ENCODE data around the gene DHX36. TPM values are rescaled to one million over a fixed set of nuclear protein-coding genes. Genes with fewer than 3 reads are reported as not detected.

DHX36 gene, protein sequence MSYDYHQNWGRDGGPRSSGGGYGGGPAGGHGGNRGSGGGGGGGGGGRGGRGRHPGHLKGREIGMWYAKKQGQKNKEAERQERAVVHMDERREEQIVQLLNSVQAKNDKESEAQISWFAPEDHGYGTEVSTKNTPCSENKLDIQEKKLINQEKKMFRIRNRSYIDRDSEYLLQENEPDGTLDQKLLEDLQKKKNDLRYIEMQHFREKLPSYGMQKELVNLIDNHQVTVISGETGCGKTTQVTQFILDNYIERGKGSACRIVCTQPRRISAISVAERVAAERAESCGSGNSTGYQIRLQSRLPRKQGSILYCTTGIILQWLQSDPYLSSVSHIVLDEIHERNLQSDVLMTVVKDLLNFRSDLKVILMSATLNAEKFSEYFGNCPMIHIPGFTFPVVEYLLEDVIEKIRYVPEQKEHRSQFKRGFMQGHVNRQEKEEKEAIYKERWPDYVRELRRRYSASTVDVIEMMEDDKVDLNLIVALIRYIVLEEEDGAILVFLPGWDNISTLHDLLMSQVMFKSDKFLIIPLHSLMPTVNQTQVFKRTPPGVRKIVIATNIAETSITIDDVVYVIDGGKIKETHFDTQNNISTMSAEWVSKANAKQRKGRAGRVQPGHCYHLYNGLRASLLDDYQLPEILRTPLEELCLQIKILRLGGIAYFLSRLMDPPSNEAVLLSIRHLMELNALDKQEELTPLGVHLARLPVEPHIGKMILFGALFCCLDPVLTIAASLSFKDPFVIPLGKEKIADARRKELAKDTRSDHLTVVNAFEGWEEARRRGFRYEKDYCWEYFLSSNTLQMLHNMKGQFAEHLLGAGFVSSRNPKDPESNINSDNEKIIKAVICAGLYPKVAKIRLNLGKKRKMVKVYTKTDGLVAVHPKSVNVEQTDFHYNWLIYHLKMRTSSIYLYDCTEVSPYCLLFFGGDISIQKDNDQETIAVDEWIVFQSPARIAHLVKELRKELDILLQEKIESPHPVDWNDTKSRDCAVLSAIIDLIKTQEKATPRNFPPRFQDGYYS
- 45.0 TPM for total RNA-seq (ENCODE audit: insufficient read depth, low replicate concordance)

DNA sequence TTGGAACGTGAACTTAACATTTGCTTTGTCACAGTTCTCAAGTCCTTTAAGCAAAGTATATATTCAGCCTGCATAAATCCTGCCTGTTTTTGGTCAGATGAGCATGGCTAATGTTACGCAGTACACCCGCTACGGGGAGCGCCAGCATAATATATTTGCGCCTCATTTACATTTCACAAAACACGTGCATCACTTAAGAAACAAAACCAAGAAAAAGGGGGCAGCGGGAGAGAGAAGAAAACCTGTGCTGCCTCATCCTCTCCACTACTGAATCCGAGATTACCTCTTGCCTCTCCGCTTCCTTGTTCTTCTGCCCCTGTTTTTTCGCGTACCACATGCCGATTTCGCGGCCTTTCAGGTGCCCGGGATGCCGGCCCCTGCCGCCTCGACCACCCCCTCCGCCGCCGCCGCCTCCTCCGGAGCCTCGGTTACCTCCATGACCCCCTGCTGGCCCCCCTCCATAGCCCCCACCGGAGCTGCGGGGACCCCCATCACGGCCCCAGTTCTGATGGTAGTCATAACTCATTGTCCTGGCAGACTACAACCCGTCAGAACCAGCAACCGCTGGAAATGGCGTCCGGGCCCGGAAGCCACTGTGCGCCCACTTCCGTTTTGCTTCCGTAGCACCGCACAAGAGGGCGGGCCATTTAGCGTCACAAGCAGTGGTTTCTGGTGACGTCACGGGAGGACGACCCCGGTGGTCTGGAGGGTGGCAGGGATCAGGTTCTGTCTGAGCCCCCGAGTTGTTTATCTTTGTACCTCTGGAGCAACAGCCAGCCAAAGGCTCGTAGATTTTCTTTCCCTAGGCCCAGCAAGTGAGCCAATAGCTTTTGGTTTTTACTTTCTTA lies at the start of gene DHX36:
Gene DHX36, minus strand, starts transcription at position 597 of the 848 bp plus-strand sequence. Its CDS starts 71 bp downstream, at position 526.
- DNase-seq (ENCODE audit: low spot score) = peak; percentile 95

DNA sequence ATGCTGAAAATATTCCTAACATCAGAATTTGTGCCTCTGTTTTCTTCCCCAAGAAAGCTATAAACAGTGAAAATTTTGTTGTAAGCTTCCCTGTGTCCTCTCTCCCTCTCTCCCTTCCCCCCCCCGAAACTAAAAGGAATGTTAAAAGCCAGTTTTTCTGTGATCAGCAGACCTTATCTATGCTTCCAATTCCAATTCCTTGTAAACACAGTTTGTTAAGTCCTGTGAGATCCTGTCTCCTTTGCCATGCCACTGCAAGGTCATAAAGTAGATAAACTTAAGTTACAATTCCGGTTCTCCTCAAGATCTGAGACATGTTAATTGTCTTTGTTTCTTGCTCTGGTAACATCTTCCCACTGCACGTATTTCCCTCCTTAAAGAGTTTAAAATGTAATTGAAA lies 42.9 kb upstream of the DHX36 start:
- peak; percentile 9 for DNase-seq (ENCODE audit: low spot score)

DNA sequence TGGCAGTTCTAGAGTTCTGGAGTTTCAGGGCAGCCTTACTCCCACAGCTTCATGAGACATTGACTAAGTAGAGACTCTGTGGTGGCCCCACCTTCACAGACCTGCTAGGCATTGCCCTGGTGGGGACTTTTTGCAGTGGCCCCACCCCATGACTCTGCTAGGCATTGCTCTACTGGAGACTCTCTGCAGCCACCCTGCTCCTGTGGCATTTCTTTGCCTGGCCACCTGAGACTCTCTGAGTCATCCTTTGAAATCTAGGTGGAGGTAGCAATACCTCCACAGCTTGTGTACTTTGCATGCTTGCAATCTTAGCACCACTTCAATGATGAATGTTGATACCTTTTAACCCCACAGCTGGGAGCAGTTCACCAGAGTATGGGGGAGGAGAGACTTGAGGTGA lies 40.6 kb upstream of the DHX36 start:
- no peak for DNase-seq (ENCODE audit: low spot score)

DNA sequence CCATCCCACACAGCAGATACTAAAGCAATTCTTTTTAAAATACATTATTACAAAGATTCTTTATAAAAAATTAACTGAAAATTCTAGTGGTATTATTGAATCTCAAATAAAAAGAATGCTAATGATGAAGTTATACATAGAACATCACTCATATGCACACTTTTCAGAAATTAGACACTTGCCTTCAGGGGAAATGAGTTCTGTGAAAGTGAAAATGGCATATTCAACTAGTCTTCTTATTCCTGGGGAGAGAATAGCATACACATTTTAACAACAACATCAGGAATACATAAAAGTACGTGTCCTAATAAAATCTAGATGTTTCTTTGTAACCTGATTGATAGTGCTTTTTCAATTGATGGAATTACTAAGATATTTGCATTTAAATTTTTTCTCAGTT lies 36.8 kb upstream of the DHX36 start:
- DNase-seq (ENCODE audit: low spot score) = no peak

- DNase-seq (ENCODE audit: low spot score) = no peak
These were observed 31.7 kb upstream of the DHX36 start for GRCh38 chr3:154356009-154356408.

DNA sequence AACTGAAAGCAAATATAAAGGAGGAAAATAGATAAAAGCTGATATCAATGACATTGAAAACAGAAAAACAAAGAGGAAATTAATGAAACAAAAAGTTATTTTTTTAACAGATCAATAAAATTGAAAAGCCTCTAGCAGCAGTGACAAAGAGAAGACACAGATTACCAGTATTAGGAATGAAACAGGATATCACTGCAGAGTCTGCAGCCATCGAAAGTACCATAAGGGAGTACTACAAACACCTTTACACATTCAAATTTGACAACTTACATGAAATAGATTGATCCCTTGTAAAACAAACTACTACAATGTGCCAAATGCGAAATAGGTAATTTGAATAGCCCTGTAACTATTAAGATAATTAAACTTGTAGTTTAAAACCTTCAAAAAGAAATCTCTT lies 24.9 kb upstream of the DHX36 start:
- no peak for DNase-seq (ENCODE audit: low spot score)

GRCh38 chr3:154345422-154346122 lies 21.3 kb upstream of the DHX36 start:
- DNase-seq (ENCODE audit: low spot score) = no peak

DNA sequence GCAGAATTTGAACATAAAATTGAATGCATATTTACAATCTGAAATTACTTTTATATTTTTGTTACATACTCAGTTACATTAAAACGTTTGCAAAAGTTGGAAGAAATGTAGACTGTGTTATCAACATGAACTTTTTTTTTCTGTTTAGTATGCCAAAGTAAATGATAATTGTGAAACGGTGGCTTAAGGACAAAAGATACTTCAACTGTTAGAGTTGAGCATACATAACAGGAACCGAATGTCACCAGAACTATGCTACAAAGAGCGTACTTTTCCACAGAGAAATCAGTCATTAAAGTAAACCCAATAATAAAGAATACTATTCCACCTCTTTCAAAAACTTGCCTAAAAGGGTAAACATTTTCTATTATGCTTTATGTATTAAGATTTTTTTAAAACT lies 14.3 kb upstream of the DHX36 start:
- DNase-seq (ENCODE audit: low spot score) = no peak

DNA sequence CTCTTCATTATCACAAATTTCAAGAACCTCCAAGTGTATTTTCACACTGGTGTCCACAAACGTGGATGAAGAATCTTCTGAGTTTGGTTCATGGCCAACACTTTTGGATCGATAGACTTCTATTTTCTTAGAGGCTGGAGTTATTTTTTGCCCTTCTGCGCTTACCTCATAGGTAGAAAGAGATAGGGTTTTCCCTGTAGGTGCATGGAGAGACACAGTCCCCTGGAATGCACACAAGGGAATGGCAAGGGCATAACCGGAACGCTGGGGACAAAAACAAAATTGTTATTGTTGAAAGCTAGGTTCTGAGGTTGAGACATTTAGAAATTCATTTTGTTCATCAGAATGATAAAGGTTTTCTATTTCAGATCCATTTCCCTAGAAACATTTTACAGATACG lies 13.7 kb upstream of the DHX36 start:
- no peak for DNase-seq (ENCODE audit: low spot score)

- DNase-seq (ENCODE audit: low spot score) = peak; percentile 59
These were observed 10.7 kb upstream of the DHX36 start for GRCh38 chr3:154334973-154335420.

GRCh38 chr3:154327871-154328270 lies 3.6 kb upstream of the DHX36 start:
- no peak for DNase-seq (ENCODE audit: low spot score)

DNA sequence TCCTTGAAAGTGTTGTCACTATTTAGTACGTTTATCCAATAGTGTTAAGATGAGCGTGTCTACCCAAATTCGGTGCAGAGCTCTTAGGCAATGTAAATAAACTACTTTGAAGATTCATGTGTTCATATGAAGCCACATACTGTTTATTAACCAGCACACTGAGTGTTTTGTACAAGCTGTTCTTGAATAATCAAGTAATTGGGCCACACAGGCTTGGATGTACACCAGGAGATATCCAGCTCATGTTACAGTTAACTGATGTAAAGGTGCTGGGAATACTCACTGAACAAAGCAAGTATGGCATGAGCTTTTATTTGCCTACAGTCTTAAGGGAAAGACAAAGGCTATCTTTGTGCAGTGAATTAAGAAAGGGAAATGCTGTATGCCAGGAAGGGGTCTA lies 632 bp upstream of the DHX36 start:
- DNase-seq (ENCODE audit: low spot score) = no peak

DNA sequence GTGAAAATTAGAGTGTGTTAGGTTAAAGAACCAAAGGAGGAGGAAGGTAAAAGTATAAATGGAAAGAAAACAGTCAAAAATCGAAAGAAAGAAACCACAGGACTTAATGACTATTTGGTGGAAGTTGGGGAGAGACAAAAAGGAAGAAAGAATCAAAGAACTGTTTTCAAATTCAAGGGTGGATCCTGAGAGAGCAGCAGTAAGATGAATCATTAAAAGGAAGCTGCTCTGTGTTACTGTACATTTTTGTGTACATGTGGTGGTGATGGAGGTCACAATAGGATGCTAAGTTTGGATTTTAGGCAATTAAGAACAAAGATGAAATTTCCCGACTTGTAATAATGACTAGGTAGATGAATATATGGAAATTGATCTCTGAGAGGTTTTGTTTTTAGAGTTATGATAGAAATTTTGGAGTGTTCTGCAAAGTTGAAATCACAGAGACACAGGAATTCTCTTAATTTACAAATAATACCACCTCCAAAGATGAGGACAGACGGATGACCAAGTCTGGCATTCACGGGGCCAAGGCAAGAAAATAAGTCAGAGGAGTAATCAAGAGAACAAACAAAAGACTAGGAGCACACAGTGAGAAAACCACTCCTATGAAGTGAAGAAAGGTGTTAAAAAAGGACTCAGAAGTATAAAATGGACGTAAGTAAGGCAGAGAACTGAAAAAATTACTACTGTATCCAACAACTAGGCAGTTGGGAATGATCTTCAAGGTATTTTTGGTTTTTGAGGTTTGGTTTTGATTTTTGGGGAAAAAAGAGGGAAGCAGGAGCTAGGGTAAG lies 7.1 kb downstream of the DHX36 start:
- DNase-seq (ENCODE audit: low spot score) = no peak

GRCh38 chr3:154314152-154314551 lies 10.1 kb downstream of the DHX36 start:
- no peak for DNase-seq (ENCODE audit: low spot score)

DNA sequence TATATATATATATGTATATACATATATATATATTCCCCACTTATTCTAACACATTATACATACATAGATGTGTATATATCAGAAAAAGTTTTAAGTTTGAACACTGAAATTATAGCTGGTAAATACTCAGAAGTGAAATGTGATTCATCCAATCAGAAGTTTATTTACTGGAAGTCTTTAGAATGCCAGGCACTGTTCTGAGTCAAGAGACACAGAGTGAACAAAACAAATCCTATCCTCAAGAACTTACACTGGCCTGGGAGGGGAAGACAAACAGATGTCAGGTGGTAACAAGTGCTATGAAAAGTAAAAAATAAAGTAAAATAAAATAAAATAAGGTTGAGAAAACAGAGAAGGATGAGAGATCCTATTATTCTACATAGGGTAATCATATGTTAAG lies 13.4 kb downstream of the DHX36 start:
- DNase-seq (ENCODE audit: low spot score) = no peak

DNA sequence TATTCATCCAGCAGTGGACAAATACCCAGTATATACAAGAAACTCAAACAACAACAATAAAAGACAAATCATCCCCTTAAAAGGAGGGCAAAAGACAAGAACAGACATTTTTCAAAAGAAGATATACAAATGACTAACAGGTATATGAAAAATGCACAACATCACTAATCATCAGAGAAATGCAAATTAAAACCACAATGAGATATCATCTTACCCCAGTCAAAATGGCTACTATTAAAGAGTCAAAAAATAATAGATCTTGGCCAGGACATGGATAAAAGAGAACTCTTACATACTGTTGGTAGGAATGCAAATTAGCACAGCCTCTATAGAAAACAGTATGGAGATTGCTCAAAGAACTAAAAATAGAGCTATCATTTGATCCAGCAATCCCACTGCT lies 16.9 kb downstream of the DHX36 start:
- DNase-seq (ENCODE audit: low spot score) = no peak

DNA sequence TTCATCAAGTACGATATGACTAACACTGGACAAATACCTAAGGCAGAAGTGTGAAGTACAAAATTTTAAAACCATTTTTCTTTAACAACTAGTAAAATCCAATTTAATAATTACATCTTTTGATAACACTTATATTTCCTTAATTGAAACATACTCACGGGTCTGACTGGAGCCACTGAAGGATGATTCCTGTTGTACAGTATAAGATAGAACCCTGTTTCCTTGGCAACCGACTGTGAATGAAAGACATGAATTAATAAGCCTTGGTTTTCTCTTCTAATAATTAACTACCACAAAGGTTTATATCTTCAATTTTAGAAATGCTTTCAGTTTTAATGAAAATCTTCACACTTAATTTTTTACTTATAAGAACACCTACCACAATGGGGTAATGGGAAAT lies 19.4 kb downstream of the DHX36 start:
- no peak for DNase-seq (ENCODE audit: low spot score)

DNA sequence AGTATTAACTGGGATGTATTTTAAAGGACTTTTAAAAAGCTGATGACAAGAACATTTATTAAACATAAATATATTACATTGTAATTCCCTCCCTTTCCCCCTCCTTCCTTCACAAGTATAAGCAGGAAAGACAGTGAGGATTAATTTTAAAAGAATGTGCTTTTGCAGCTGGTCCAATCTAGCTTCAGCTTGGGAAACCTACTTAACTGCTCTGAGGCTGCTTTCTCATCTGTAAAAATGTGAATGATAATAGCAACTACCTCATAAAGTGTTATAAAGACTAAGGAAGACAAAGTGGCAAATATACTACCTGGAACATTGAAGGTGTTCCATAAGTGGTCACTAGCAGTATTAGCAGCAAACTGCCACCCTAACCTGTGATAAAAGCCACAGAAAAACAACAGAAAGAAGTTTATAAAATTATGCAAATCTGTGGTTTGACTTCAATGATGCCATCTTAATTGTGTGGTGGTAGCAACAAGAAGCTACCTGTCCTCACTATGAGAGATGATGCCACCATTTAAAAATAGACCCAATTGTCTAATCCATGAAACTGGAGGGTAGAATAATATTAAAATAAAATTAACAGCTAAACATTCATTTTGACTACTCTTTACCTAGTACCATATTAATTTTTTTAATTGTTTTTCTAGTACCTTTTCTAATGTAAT lies 20.0 kb downstream of the DHX36 start:
- no peak for DNase-seq (ENCODE audit: low spot score)

DNA sequence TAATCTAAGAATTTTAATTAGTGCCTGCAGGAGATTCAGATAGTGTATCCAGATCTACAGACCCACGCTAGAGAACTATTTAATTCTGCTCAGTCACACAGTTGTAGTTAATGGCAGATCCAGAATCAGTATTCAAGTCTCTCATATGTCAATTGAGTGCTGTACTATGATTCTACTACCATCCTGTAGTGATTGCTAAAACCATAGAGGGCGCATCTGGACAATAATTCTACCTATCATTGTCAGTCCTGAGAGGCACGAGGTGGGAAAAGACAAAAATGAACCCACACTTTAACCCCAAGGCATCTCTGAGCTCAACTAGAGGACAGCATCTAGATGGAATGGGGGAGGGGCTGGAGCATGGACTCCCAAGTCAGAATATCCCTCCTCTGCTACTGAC lies 22.7 kb downstream of the DHX36 start:
- DNase-seq (ENCODE audit: low spot score) = no peak
